ENCODE data around the gene UQCC2. TPM values are rescaled to one million over a fixed set of nuclear protein-coding genes. Genes with fewer than 3 reads are reported as not detected.

Gene UQCC2
- total and polyA plus RNA-seq, 4 experiments from 2014 or later, result 22.8 to 57.9 (median 34.6) TPM

- Mint-ChIP-seq H3K36me3 (no peaks in the 10 kb centered on the region), H3K4me3 (no peak overlapping the region), H3K9me3 (no peaks in the 10 kb centered on the region), H3K4me1 (peaks cover 8 to 15% (median 11%) of the 10 kb centered on the region in 4 donors), H3K27ac (no peak overlapping the region), H3K27me3 (peaks cover 4 to 8% of the 10 kb centered on the region in 2 donors)
- no peak overlapping the region for H3K4me3 ChIP-seq (ENCODE audit: low read length in 2 of 2)
- peaks cover 7% of the 10 kb centered on the region for H3K27me3 ChIP-seq (ENCODE audit: insufficient read depth, low read length)
- H3K36me3 ChIP-seq (ENCODE audit: insufficient read depth, low read length), result no peaks in the 10 kb centered on the region
- H3K4me1 ChIP-seq (ENCODE audit: insufficient read depth, low read length), result peaks cover 11% of the 10 kb centered on the region
- DNase-seq, result no peak
- no peaks in the 10 kb centered on the region for H3K9me3 ChIP-seq (ENCODE audit: control insufficient read depth in 1 of 2, low read length in 2 of 2)
- POLR2A ChIA-PET (ENCODE audit: partially characterized antibody), result interaction anchor here (1.0 kb wide), 1 partner anchor 10 kb away, joined by 4 read pairs; the partner anchor contains the start of gene UQCC2
- intact Hi-C loops (cut with micrococcal nuclease), result no loop called here
- CTCF ChIA-PET (ENCODE audit: partially characterized antibody), result interaction anchor here (0.7 kb wide), 1 partner anchor 9 kb away, joined by 3 read pairs; the partner anchor contains the start of gene UQCC2
- H3K27ac ChIP-seq (ENCODE audit: low read depth, low read length), result no peak overlapping the region
Measured at GRCh38 chr6:33720998-33721397, 9.5 kb upstream of the UQCC2 start.

- no peak for DNase-seq
- H3K36me3 Mint-ChIP-seq, result no peaks in the 10 kb centered on the region
- Histone ChIP-seq H3K27me3 (ENCODE audit: insufficient read depth, low read length) (peaks cover 7% of the 10 kb centered on the region), H3K4me3 (ENCODE audit: low read length in 2 of 2) (no peak overlapping the region), H3K4me1 (ENCODE audit: insufficient read depth, low read length) (peaks cover 8% of the 10 kb centered on the region), H3K36me3 (ENCODE audit: insufficient read depth, low read length) (no peaks in the 10 kb centered on the region), H3K27ac (ENCODE audit: low read depth, low read length) (no peak overlapping the region), H3K9me3 (ENCODE audit: control insufficient read depth in 1 of 2, low read length in 2 of 2) (no peaks in the 10 kb centered on the region)
- intact Hi-C loops (cut with micrococcal nuclease), result loop anchor here (10.0 kb wide), 2 partner anchors 265 to 305 kb away; partner anchors contain the start of genes CUTA, PHF1 and ZBTB9
- H3K4me1 Mint-ChIP-seq, result peaks cover 6 to 11% (median 9%) of the 10 kb centered on the region in 4 donors
- peaks cover 4 to 8% of the 10 kb centered on the region in 2 donors for H3K27me3 Mint-ChIP-seq
- CTCF ChIA-PET (ENCODE audit: partially characterized antibody), result interaction anchor here (0.9 kb wide), 1 partner anchor 8 kb away, joined by 4 read pairs; the partner anchor contains the start of gene UQCC2
- POLR2A ChIA-PET (ENCODE audit: partially characterized antibody), result no interaction called here
- H3K27ac Mint-ChIP-seq, result no peak overlapping the region
- H3K4me3 Mint-ChIP-seq, result no peak overlapping the region
- no peaks in the 10 kb centered on the region for H3K9me3 Mint-ChIP-seq
Measured at GRCh38 chr6:33719326-33719987, 8.0 kb upstream of the UQCC2 start.

GRCh38 chr6:33718713-33719112 is 7.2 kb upstream of the UQCC2 start:
- no peaks in the 10 kb centered on the region for H3K36me3 Mint-ChIP-seq
- no peak overlapping the region for H3K4me3 Mint-ChIP-seq
- ChIA-PET CTCF (ENCODE audit: partially characterized antibody) (no interaction called here), POLR2A (ENCODE audit: partially characterized antibody) (no interaction called here)
- H3K9me3 ChIP-seq (ENCODE audit: control insufficient read depth in 1 of 2, low read length in 2 of 2), result no peaks in the 10 kb centered on the region
- H3K4me1 Mint-ChIP-seq, result peaks cover 0 to 3% (median 3%) of the 10 kb centered on the region in 4 donors
- H3K4me3 ChIP-seq (ENCODE audit: low read length in 2 of 2), result no peak overlapping the region
- intact Hi-C loops (cut with micrococcal nuclease), result loop anchor here (10.0 kb wide), 2 partner anchors 264 to 304 kb away; partner anchors contain the start of genes CUTA, PHF1 and ZBTB9
- no peaks in the 10 kb centered on the region for H3K9me3 Mint-ChIP-seq
- no peak for DNase-seq
- no peak overlapping the region for H3K27ac Mint-ChIP-seq
- H3K27me3 Mint-ChIP-seq, result peaks cover 3% of the 10 kb centered on the region in 2 donors
- peaks cover under 1% of the 10 kb centered on the region for H3K4me1 ChIP-seq (ENCODE audit: insufficient read depth, low read length)
- H3K36me3 ChIP-seq (ENCODE audit: insufficient read depth, low read length), result no peaks in the 10 kb centered on the region
- H3K27me3 ChIP-seq (ENCODE audit: insufficient read depth, low read length), result peaks cover 7% of the 10 kb centered on the region
- no peak overlapping the region for H3K27ac ChIP-seq (ENCODE audit: low read depth, low read length)

GRCh38 chr6:33717934-33718455 is 6.5 kb upstream of the UQCC2 start:
- Mint-ChIP-seq H3K36me3 (no peaks in the 10 kb centered on the region), H3K4me1 (no peaks in the 10 kb centered on the region), H3K4me3 (no peak overlapping the region), H3K27ac (no peak overlapping the region), H3K9me3 (no peaks in the 10 kb centered on the region), H3K27me3 (peaks cover 0 to 3% of the 10 kb centered on the region in 2 donors)
- Histone ChIP-seq H3K9me3 (ENCODE audit: control insufficient read depth in 1 of 2, low read length in 2 of 2) (no peaks in the 10 kb centered on the region), H3K4me1 (ENCODE audit: insufficient read depth, low read length) (no peaks in the 10 kb centered on the region), H3K27ac (ENCODE audit: low read depth, low read length) (no peak overlapping the region), H3K27me3 (ENCODE audit: insufficient read depth, low read length) (peaks cover 7% of the 10 kb centered on the region), H3K4me3 (ENCODE audit: low read length in 2 of 2) (no peak overlapping the region), H3K36me3 (ENCODE audit: insufficient read depth, low read length) (no peaks in the 10 kb centered on the region)
- ChIA-PET POLR2A (ENCODE audit: partially characterized antibody) (no interaction called here), CTCF (ENCODE audit: partially characterized antibody) (no interaction called here)
- no peak for DNase-seq
- intact Hi-C loops (cut with micrococcal nuclease), result loop anchor here (10.0 kb wide), 2 partner anchors 263 to 303 kb away; partner anchors contain the start of genes CUTA, PHF1 and ZBTB9

GRCh38 chr6:33716890-33717632 is 5.6 kb upstream of the UQCC2 start:
- Mint-ChIP-seq H3K4me3 (no peak overlapping the region), H3K27ac (peak overlapping the region in 1 of 7 donors; percentile 4), H3K4me1 (peaks cover under 1 to 1% (median under 1%) of the 10 kb centered on the region in 4 donors), H3K27me3 (peaks cover 0 to 2% of the 10 kb centered on the region in 2 donors), H3K9me3 (no peaks in the 10 kb centered on the region), H3K36me3 (no peaks in the 10 kb centered on the region)
- intact Hi-C loops (cut with micrococcal nuclease), result loop anchor here (10.0 kb wide), 2 partner anchors 262 to 302 kb away; partner anchors contain the start of genes CUTA, PHF1 and ZBTB9
- no peak for DNase-seq
- ChIA-PET POLR2A (ENCODE audit: partially characterized antibody) (no interaction called here), CTCF (ENCODE audit: partially characterized antibody) (interaction anchor here (1.2 kb wide), 1 partner anchor 27 kb away, joined by 3 read pairs; no protein-coding TSS in a partner anchor)
- no peak overlapping the region for H3K4me3 ChIP-seq (ENCODE audit: low read length in 2 of 2)
- no peaks in the 10 kb centered on the region for H3K9me3 ChIP-seq (ENCODE audit: control insufficient read depth in 1 of 2, low read length in 2 of 2)
- H3K4me1 ChIP-seq (ENCODE audit: insufficient read depth, low read length), result peaks cover under 1% of the 10 kb centered on the region
- no peaks in the 10 kb centered on the region for H3K36me3 ChIP-seq (ENCODE audit: insufficient read depth, low read length)
- no peak overlapping the region for H3K27ac ChIP-seq (ENCODE audit: low read depth, low read length)
- peaks cover 4% of the 10 kb centered on the region for H3K27me3 ChIP-seq (ENCODE audit: insufficient read depth, low read length)

GRCh38 chr6:33716379-33716778 is 4.9 kb upstream of the UQCC2 start:
- Mint-ChIP-seq H3K4me3 (no peak overlapping the region), H3K27me3 (peaks cover 0 to 2% of the 10 kb centered on the region in 2 donors), H3K27ac (no peak overlapping the region), H3K9me3 (no peaks in the 10 kb centered on the region), H3K4me1 (peaks cover 7 to 8% (median 7%) of the 10 kb centered on the region in 4 donors), H3K36me3 (peaks cover 0 to 3% of the 10 kb centered on the region in 2 donors)
- ChIA-PET POLR2A (ENCODE audit: partially characterized antibody) (no interaction called here), CTCF (ENCODE audit: partially characterized antibody) (interaction anchor here (1.2 to 1.4 kb wide), 2 partner anchors 28 to 54 kb away, joined by 3 read pairs; no protein-coding TSS in a partner anchor)
- Histone ChIP-seq H3K4me3 (ENCODE audit: low read length in 2 of 2) (no peak overlapping the region), H3K36me3 (ENCODE audit: insufficient read depth, low read length) (no peaks in the 10 kb centered on the region), H3K9me3 (ENCODE audit: control insufficient read depth in 1 of 2, low read length in 2 of 2) (no peaks in the 10 kb centered on the region), H3K27ac (ENCODE audit: low read depth, low read length) (no peak overlapping the region), H3K4me1 (ENCODE audit: insufficient read depth, low read length) (peaks cover 4% of the 10 kb centered on the region), H3K27me3 (ENCODE audit: insufficient read depth, low read length) (peaks cover 4% of the 10 kb centered on the region)
- intact Hi-C loops (cut with micrococcal nuclease), result loop anchor here (10.0 kb wide), 2 partner anchors 262 to 302 kb away; partner anchors contain the start of genes CUTA, PHF1 and ZBTB9
- DNase-seq, result no peak

Data from CD4-positive, alpha-beta memory T cell (primary cell).